Neutrophil (primary cell): ENCODE data around the gene TRMT61A.
"Not testable (repeated sequence)": the region's sequence is repeated elsewhere in the genome, so short reads cannot be mapped to it uniquely, and the experiment has no call there.

Experiments used
- H3K27ac ChIP-seq: fragments of 200-600 bp; sonication (generic); 2 replicates; pipeline ENCODE4 v1.5.1; 2016; ENCODE audit warnings: mild to moderate bottlenecking, moderate library complexity
- H3K27me3 ChIP-seq: fragments of 200-600 bp; sonication (generic); 2 replicates; pipeline ENCODE4 v1.6.0; 2016; ENCODE audit warnings: mild to moderate bottlenecking
- H3K36me3 ChIP-seq: fragments of 200-600 bp; sonication (generic); 2 replicates; pipeline ENCODE4 v1.5.1; 2017
- H3K4me1 ChIP-seq, 2 experiments: fragments of 200-600 bp in 1 of 2; sonication (generic) in 1 of 2; 1 replicate in 1 of 2; 2 replicates in 1 of 2; pipeline versions ENCODE4 v1.5.1 to v1.6.1; 2013 to 2016; ENCODE audit warnings: low read depth in 1 of 2, low read length in 1 of 2, mild to moderate bottlenecking in 1 of 2, moderate library complexity in 1 of 2; ENCODE audit not compliant: control insufficient read depth in 1 of 2, insufficient read depth in 1 of 2
- H3K4me3 ChIP-seq, 2 experiments: fragments of 200-600 bp in 1 of 2; sonication (generic) in 1 of 2; 1 replicate in 1 of 2; 2 replicates in 1 of 2; pipeline ENCODE4 v1.5.1; 2013 to 2016; ENCODE audit warnings: low read depth in 1 of 2, low read length in 1 of 2, mild to moderate bottlenecking in 1 of 2, moderate library complexity in 1 of 2
- H3K9me3 ChIP-seq: fragments of 200-600 bp; sonication (generic); 2 replicates; pipeline ENCODE4 v1.5.1; 2016
- CTCF ChIP-seq: fragments of 200-600 bp; sonication (generic); IDR thresholded peaks from 2 replicates; pipeline ENCODE4 v1.5.1; 2016; ENCODE audit warnings: antibody characterized with exemption

TRMT61A gene

GRCh38 chr14:103509864-103510723, 18.9 kb upstream of the TRMT61A start:
- H3K27me3 ChIP-seq = no peaks in the 10 kb centered on the region
- H3K4me1 ChIP-seq = no peaks in the 10 kb centered on the region
- H3K27ac ChIP-seq = no peak overlapping the region
- no peak for TF ChIP-seq CTCF
- H3K36me3 ChIP-seq = peaks cover 91% of the 10 kb centered on the region
- H3K4me3 ChIP-seq = no peak overlapping the region
- no peaks in the 10 kb centered on the region for H3K9me3 ChIP-seq

GRCh38 chr14:103510724-103511693, 18.0 kb upstream of the TRMT61A start:
- no peak overlapping the region for H3K27ac ChIP-seq
- TF ChIP-seq CTCF = no peak
- H3K36me3 ChIP-seq = peaks cover 84% of the 10 kb centered on the region
- H3K4me3 ChIP-seq = no peak overlapping the region
- no peaks in the 10 kb centered on the region for H3K27me3 ChIP-seq
- no peaks in the 10 kb centered on the region for H3K9me3 ChIP-seq
- H3K4me1 ChIP-seq = no peaks in the 10 kb centered on the region

GRCh38 chr14:103512180-103512579, 16.8 kb upstream of the TRMT61A start:
- peaks cover 75% of the 10 kb centered on the region for H3K36me3 ChIP-seq
- H3K27me3 ChIP-seq, H3K4me3 ChIP-seq, H3K4me1 ChIP-seq, H3K9me3 ChIP-seq, H3K27ac ChIP-seq: not testable (repeated sequence)

GRCh38 chr14:103512701-103513611, 16.0 kb upstream of the TRMT61A start:
- Histone ChIP-seq H3K4me3 (no peak overlapping the region), H3K9me3 (no peaks in the 10 kb centered on the region), H3K27me3 (no peaks in the 10 kb centered on the region), H3K36me3 (peaks cover 67% of the 10 kb centered on the region), H3K4me1 (no peaks in the 10 kb centered on the region), H3K27ac (no peak overlapping the region)
- TF ChIP-seq CTCF = no peak

- Histone ChIP-seq H3K36me3 (peaks cover 48% of the 10 kb centered on the region), H3K4me1 (peaks cover 5 to 10% of the 10 kb centered on the region in 2 experiments), H3K9me3 (no peaks in the 10 kb centered on the region), H3K4me3 (no peak overlapping the region), H3K27ac (no peak overlapping the region), H3K27me3 (peaks cover 16% of the 10 kb centered on the region)
- TF ChIP-seq CTCF = no peak
These were observed 14.2 kb upstream of the TRMT61A start for GRCh38 chr14:103514596-103515421.
